Measurements from ENCODE around the gene TBCE.

Gene TBCE

DNA sequence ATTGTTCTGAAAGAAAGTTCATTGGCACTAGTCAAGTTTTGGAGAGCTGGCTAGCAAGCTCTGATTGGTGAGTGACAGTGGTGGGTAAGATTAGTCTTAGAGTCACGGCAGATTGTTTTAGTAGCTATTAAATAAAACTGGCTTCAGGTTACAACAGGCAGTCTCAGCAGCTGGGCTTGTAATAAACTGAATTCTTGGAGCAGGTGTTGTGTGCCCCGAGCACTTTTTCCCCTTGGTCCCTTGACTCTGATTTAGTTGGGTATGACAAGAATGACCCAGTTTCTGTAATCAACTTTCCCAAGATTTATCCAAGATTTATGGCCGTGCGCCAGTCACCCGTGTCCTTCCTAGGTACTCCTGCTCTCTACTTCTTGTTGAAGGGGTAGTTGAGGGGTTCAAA lies 40.2 kb downstream of the TBCE start:
- no peak for FAIRE-seq
- no peak for DNase-seq (ENCODE audit: extremely low spot score, insufficient read length, low read depth)

DNA sequence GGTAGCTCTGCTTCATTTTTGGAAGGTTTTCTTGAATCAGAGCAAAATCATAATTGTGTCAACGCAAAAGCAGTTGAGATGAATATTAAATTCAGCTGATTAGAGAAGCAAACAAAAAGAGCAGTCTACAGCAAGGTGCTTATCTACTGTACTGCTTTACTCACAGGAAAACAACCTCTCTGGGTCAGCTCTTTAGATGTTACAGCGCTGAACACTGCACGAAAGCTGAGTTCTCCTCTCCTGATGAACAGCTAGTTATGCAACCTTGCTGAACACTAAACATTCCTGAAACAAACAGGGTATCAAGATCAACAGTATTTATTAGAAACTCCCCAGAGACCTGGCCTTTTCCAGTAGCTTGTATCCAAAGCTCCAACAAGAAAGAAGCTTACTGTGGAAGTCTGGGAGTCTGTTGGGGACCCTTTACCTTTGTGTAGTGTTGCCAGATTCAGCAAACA lies 41.3 kb downstream of the TBCE start:
- FAIRE-seq (no peak), DNase-seq (ENCODE audit: extremely low spot score, insufficient read length, low read depth) (no peak)

DNA sequence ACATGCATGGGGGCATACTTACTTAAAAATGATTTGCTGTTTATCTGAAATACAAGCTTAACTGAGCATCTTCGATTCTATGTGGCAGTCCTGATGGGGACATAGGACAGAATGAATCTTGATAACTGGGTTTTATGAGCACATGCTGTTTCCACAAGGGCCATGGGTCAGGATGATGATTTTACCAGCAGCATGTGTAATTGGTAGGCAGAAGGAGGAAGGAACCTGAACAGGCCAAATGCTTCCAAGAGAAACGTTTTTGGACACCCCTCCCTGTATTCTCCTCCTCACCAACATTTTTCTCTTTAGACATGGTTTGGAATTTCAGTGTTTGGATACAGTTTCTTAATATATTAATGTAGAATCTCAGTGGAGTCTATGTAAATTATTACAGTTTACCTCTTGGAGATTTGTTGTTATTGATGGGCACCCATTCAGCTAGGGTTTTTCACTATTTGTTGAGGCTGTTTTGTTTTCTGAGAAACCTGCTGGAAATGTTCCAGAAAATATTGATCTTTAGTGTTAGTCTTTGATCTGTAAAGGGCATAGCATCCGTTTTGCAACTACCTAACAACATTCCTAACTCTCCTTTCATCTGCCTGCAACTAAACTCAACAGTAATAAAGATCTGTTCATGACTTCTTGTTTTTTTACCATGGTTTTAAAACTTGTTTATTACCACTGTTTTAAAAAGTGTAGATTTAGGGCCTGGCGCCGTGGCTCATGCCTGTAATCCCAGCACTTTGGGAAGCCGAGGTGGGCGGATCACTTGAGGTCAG lies 42.0 kb downstream of the TBCE start:
- no peak for DNase-seq (ENCODE audit: extremely low spot score, insufficient read length, low read depth)
- no peak for FAIRE-seq

DNA sequence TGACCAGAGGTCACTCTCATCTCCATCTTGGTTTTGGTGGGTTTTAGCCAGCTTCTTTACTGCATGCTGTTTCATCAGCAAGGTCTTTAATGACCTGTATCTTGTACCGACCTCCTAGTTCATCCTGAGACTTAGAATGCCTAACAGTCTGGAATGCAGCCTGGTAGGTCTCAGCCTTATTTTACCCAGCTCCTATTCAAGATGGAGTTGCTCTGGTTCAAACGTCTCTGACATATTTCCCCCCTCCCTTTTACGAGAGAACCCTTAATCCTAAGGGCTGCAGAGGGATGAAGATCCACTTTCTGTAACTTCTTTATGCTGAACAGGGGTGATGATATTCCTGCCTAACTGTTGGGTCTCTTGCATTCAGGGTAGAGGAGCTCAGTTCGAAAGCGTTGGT lies 43.2 kb downstream of the TBCE start:
- DNase-seq (ENCODE audit: extremely low spot score, insufficient read length, low read depth) (no peak), FAIRE-seq (no peak)

DNA sequence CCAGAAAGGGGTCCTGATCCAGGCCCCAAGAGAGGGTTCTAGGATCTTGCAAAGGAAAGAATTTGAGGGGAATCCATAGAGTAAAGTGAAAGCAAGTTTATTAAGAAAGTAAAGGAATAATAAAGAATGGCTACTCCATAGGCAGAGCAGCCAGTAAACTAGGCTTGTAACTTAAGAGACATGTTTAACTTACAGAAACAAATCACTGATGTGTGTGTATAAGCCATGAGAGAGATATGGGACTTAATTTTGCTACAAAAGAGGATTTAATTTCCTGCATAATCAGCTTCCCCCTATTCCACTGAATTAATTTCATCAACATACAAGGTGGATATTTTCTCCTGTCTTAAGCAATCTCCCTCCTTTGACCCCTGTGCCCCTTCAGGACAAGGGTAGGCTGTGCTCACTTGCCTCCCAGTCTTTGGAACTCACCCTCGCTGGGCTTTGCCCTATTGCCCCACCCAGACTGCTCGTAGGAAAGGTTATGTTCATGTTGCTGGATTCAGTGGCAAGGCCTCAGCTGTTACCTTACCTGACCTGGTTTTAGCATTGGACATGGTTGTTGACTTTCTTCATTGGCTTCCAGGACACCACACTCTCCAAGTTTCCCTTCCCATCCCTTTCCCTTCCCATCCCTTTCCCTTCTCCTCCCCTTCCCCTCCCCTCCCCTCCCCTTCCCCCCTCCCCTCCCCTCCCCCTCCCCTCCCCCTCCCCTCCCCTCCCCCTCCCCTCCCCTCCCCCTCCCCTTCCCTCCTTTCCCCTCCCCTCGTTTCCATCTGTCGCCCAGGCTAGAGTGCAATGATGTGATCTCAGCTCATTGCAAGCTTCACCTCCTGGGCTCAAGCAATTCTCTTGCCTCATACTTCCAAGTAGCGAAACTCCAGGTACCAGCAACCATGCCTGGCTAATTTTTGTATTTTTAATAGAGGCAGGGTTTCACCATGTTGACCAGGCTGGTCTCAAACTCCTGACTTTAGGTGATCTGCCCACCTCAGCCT lies 44.6 kb downstream of the TBCE start:
- DNase-seq (ENCODE audit: extremely low spot score, insufficient read length, low read depth) = no peak
- FAIRE-seq = no peak

DNA sequence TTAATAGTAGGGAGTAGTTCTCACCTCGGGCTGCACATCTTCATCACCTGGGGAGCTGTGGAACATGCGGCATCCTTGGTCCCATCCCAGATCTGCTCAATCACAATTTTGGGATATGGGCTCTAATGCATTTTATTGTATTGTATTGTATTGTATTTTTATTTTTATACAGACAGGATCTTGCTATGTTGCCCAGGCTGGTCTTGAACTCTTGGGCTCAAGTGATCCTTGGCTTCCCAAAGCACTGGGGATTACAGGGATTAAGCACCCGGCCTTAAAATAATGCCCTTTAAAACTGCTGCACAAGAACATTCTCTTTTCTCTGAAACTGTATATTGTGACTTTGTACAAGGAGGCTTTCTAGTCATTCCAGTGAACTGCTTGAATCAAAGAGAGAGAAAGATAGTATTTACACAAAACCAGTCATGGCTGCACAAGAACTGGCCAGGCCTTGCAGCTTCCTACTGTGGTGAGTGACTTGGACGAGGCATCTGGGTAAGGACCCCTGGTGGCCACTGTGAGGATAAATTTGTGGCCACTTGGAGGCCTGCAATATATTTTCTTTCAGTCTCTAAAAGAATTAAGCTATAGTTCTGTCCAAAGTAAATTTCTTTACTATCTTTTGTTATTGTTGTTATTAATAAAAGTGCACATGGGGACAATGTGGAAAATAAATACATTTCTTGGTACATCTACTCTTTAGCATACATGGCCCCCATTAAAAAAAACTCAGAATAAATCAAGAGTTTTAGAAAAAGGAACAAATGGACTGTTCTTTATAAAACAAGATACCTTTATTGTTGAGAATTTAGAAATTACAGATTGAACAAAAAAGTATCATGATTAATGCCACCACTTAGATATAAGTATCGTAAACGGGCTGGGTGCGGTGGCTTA lies 48.0 kb downstream of the TBCE start:
- FAIRE-seq (peak; percentile 79), DNase-seq (ENCODE audit: extremely low spot score, insufficient read length, low read depth) (peak; percentile 30)

DNA sequence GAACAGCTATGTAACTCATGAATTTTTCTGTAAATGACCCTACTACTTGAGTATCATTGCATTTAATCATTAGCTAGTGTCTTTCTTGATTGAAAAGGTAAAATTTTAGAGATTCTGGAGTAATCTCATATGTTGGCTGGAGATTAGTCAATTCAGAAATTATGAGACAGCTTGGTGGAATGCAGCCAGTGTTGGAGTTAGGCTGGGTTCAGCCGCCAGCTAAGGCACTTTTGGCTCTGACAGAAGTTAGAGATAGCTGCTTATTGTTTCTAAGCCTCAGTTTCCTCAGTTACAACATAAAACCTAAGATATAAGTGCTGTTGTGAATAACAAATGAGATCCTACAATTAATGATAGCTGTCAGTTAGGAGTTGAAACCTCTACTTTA lies 49.4 kb downstream of the TBCE start:
- FAIRE-seq (no peak), DNase-seq (ENCODE audit: extremely low spot score, insufficient read length, low read depth) (no peak)

DNA sequence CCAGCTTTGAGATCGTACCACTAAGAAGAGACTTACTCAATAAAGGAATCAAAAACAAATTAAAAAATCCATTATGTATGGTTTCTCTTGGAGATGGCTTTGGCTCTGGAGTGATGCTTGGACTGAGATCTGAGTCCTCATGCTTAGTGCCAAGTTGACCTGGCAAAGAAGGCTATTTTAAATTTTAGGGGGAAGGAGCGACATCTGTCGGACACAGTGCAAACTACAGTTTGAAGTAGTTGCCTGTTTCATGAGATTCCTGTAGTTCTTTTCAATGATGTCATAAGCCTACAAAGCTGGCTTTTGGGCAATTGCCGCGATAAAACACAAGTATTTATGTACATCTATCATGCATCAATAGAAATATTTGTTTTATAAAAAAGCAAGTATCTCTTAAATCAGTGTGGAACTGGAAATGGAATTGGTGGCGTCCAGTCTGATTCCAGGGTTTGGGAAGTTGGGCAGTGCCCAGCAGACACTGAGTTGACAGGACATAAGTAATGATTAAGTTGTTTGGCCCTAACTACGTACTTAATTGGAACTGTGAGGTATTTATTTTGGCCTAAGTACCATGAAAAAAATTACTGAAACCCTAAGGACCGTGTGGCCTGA lies 50.0 kb downstream of the TBCE start:
- peak; percentile 80 for FAIRE-seq

DNA sequence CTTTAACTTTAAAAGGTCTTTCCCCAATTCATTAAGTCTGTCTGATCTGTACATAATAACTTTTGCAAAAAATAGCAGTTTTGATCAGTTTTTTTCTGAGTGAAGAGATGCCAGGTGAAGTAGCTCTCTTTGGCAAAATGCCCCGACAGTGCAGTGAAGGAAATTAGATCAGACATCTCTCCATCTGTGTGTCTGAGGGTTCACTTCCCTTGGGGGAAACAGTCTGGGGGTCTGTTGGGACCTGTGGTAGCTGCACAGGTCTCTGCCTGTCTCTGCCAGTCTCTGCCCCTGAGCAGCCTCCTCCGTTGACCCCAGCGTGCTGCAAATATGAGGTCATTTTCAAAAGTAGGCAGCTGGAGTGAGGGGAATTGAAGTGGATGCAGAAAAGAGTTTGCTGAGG lies 54.5 kb downstream of the TBCE start:
- FAIRE-seq (no peak), DNase-seq (ENCODE audit: extremely low spot score, insufficient read length, low read depth) (no peak)

More for the DNA sequence above, 50.0 kb downstream of the TBCE start:
- peak; percentile 26 for DNase-seq (ENCODE audit: extremely low spot score, insufficient read length, low read depth)

DNA sequence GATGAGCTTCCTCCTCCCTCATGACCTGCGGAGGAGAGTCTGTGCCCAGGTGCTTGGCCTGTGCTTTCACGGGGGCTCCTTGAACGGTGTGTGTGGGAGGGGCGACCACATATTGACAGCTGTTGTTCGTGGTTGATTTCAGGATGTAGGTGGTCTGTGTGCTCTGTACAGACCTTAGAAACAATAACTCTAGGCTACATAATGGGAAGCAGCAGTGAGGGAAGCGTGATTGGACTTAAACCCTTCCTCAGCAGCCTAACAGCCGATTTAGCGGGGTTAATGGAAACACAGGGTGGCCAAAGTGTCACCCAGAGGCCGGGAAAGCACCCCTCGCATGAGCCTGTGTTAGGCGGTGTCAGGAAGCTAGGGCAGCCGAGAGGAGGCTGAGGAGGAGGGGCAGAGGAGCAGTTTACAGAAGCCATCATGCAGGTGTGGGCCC lies 56.0 kb downstream of the TBCE start:
- FAIRE-seq (peak; percentile 65), DNase-seq (ENCODE audit: extremely low spot score, insufficient read length, low read depth) (peak; percentile 8)

DNA sequence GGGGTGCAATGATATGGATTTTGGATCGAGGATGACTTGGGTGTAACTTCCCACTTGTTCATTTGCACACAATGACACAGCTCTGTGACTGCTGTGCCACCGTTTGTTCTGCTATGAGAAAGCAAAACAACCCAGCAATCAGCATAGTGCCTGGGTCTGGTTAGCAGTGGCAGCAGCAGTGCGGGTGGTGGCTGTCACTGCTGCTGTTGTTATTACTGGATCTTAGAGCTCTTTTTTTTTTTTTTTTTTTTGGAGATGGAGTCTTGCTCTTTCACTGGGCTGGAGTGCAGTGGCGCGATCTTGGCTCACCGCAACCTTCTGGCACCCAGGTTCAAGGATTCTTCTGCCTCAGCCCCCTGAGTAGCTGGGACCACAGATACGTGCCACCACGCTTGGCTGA lies 56.9 kb downstream of the TBCE start:
- FAIRE-seq (no peak), DNase-seq (ENCODE audit: extremely low spot score, insufficient read length, low read depth) (no peak)

DNA sequence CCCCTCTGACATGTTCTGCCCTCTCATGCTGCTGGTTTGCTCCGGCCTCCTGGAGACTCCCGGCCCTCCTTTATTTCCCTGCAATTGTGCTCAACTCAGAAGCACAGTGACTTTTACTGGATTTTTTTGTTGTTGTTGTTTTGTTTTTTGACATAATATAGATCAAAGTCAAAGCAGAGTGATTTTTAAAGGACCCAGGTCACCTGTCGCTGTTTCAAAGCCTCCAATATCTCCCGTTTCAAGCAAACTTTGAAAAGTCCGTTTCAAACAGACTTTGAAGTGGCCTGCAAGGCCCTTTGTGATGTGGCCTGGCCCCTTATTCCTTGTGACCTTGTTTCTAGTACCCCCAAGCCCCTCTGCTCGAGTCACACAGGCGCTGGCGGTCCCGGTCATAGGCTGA lies 58.1 kb downstream of the TBCE start:
- FAIRE-seq (no peak), DNase-seq (ENCODE audit: extremely low spot score, insufficient read length, low read depth) (no peak)

DNA sequence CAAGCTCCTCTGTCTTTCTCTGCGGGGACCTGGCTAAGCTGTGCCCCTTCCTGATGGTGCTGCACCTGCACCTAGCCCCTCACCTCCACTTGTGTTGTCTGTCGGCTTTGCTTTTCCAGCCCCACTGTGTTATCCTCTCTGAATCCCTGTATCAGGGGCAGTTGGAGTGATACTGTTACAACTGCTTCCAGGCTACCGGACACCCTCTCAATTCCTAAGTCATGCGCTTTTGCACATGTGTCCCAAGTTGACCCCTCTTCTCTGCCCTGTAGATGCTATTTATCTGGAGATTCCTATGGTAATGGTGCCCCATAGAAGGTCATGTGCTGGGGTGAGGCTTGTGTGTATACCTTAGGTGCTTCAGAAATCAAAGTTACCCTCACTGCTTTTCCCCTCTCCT lies 58.9 kb downstream of the TBCE start:
- DNase-seq (ENCODE audit: extremely low spot score, insufficient read length, low read depth) = no peak
- no peak for FAIRE-seq

DNA sequence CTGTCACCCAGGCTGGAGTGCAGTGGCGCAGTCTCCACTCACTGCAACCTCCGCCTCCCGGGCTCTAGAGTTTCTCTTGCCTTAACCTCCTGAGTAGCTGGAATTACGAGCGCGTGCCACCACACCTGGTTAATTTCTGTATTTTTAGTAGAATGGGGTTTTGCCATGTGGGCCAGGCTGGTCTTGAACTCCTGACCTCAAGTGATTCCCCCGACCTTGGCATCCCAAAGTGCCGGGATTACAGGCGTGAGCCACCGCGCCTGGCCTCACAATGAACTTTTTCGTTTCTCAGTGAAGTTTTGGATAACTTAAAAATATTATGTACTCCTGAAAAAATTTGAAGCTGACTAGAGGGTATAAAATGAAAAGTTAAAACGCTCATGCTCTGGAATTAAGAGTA lies 59.5 kb downstream of the TBCE start:
- FAIRE-seq (no peak), DNase-seq (ENCODE audit: extremely low spot score, insufficient read length, low read depth) (no peak)

DNA sequence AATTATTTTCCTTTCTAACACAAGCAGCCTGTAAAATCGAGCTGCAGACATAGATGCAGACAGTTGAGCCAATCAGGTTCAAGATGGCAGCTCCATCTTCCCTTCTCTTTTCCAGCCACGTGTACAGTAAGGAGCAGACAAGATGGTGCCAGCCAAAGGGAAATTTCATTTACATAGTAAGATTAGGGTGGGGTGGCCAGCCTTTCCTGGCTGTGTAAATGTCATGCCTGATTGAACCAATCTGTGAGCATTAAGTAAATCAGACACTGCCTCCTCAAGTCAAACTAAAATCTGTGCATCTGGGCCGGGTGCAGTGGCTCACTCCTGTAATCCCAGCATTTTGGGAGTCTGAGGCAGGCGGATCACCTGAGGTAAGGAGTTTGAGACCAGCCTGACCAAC lies 60.2 kb downstream of the TBCE start:
- DNase-seq (ENCODE audit: extremely low spot score, insufficient read length, low read depth) (no peak), FAIRE-seq (no peak)

DNA sequence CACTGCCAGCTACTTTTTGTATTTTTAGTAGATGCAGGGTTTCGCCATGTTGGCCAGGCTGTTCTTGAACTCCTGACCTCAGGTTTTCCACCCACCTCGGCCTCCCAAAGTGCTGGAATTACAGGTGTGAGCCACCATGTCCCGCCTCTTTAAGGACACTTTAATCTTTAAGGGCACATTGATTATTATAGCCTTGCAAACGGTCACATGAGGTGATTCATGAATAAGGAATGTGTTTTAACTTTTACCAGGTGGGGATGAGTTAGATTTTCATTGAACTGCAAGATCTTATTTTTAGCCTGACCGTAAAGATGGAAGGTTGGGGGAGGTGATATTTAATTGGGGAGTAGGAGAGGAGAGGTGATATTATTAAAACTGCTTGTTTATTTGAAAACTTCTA lies 61.9 kb downstream of the TBCE start:
- no peak for FAIRE-seq
- no peak for DNase-seq (ENCODE audit: extremely low spot score, insufficient read length, low read depth)

DNA sequence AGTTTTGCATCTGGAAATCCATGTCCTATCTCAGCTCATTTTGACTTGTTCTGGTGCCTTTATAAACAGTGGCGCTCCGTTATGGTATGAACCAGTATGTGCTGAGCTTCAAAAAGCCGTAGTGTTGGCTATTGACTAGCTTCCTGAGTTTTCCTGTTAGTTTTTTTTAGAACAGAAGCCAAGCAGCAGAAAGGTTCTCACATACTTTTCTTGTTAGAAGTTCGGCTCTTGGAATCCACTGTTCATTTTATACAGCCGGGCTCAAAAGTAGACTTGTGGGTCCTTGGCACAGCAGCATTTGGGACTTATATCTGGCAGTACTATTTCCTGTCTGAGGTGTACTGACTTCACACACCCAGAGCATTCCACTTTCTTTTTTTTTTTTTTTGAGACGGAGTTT lies 63.8 kb downstream of the TBCE start:
- no peak for FAIRE-seq

DNA sequence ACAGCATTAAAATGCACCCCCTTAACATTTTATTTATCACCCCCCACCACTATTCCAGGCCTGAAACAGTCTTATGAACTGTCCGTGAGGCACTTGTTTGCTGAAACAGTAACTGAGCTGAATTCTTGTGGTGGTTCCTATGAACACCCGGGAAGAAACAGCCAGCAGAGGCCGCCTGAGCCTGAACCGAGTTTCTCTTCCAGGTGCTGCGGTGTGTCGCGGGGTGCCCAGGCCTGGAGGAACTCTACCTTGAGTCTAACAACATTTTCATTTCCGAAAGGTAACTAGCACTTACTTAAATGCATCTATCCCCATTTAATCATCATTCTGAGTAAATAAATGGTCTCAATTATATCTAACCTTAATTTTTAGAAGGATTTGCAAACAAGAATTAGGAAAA lies 66.8 kb downstream of the TBCE start:
- DNase-seq (ENCODE audit: extremely low spot score, insufficient read length, low read depth) (no peak), FAIRE-seq (no peak)

More for the DNA sequence above, 63.8 kb downstream of the TBCE start:
- no peak for DNase-seq (ENCODE audit: extremely low spot score, insufficient read length, low read depth)

DNA sequence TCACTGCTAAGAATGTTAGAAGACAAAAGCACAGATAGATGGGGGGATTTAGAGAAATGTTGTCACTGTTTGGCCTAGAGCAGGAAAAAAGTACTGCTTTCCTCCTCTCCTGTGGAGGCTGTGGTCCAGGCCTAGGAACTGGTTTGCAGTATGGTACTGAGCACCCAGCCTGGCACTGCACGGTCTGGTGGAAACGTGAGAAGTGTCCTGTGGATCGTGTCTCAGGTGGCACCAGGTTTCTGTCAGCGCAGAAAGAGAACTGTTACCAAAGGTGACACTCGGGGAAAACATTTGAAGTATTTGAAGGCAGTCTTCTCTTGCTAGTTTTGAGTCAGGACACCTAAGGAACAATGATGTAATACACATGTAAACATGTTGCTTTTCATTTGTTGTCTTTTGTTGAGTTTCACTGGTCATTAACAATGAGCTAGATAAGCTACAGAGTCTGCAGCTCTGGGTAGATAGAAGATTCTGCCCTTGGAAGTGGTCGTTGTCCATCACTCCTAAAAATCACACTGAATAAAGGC lies 74.0 kb downstream of the TBCE start:
- DNase-seq (ENCODE audit: extremely low spot score, insufficient read length, low read depth) = no peak
- no peak for FAIRE-seq
